Suppressor macrophage (primary cell): ENCODE data around the gene IQGAP2.
"Not testable (repeated sequence)": the region's sequence is repeated elsewhere in the genome, so short reads cannot be mapped to it uniquely, and the experiment has no call there.

Experiments used
- DNase-seq, 4 experiments: peaks; one replicate each; pipeline ENCODE4 v3.0.0-alpha.2; 2020 to 2022

The IQGAP2 gene

DNA sequence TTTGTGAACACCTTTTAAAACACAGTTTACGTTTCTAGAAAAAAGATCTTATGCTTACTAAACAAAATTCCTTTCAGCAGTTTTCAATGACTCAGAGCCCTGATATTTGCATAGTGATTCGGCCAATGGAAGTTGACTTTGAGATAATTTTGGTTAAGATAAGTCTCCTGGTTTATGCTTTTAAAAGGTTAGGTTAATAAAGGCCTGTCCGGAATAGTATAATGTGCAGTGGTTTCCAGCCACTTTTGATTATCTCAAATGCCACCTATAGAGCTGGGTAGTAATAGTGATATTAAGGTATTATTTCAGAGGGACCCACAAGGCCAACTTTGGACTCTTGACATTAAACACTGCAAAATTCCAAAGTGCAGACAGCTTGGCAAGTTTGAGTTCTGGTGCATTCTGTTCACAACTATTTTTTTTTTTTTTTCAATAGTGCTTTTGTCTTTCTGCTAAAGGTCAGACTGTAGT lies 134.0 kb downstream of the IQGAP2 start:
- DNase-seq, result no peak

DNA sequence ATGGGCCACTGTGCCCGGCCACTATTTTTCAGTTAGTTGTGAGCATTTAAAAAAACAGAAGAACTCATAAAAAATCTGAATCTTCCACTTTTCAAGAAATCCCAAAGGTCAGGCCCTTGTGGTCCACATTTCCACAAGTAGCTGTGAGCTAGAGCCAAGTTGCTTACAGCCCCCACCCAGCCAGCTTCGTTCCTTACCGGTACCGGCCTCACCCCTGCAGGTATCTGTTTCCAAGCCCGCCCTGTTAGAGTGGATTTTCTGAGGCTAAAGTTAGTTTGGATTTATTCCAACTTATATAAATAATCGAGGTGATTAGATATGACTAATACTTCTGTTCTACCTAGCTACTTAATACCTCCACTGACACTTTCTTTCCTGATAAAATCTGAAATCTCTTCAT lies 139.2 kb downstream of the IQGAP2 start:
- DNase-seq, result no peak

DNA sequence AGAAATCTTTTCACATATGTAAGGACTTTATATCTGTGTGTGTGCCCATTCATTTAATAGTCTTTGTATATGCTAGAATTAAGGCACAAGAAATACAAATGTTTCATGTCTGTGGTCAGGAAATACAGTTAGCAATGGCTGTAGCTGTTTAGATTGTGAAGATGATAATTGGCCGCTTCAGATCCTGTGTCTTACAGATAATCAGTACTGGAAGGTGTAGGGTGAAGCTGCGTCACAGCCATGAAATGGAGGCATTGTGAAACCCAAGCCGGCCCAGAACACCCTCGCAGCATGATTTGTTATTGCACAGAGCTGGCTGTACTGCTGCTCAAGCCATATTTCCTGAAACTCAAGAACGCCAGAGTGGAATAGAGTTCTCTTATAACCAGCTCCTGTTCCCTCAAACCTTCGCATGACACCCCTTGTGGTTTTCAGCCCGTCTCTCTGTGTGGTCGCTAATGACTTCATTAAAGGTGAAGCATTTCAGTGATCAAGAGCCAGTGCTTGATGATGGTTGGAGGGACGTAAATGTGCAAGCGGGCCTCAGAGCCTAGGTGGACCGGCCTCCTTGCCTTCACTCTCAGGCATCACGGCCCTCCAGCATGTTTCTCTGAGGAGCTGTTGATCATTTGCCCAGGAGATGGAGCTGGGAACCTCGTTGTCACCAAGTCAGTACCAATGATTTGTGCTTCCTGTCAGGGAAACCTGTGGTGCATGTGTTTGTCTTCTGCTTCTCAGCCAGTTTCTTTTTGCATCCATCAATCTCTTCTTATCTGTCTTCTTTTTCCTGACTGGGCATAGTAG lies 140.0 kb downstream of the IQGAP2 start:
- peak; percentile 86 to 94 (median 88) for DNase-seq

DNA sequence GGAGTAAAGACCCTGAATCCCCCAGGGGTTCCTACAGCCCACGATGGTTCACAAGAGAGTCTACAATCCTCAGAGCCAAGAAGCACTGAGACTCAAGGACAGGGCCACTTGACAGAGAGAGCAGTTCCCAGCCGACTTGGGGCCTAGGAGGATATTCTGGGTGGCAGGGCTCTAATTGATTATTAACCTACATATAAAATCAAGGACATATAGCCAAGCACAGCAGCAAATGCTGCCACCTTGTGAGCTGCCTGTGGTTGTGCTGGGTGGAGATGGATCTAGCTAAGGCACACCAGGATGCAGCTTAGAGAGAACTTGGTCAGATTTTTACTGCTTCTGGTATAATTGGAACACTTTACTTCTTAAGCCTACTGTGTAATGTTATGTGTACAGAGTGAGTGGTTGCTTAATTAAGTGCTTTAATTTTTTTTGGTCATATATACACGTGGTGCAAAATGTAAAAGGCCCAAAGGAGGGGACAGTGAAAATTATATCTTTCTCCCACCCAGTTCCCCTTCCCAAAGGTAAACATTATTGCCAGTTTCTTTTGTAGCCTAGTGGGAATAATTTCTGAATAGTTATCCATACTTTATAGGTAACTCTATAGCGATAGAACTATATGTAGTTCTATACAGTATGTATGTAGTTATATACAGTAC lies 141.3 kb downstream of the IQGAP2 start:
- DNase-seq, result peak; percentile 68 to 77 (median 76)

DNA sequence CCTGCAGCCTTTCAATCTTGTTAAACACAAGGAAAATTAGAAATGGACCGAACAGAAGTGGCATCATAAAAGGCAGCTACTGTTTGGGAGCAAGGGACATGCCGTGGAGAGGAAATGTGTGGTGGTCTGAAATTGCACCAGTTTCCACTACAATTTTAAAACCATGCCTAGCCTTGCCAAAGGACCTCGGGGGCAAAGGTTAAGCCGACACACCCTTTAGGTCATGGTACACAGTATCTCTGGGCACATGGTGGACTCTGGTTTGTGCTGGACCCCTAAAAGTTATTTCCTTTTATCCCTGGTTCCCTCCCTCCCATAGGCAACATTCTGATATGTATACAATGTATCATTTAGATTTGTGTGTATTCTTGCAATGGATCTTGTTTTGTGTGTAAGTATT lies 142.1 kb downstream of the IQGAP2 start:
- DNase-seq, result no peak

DNA sequence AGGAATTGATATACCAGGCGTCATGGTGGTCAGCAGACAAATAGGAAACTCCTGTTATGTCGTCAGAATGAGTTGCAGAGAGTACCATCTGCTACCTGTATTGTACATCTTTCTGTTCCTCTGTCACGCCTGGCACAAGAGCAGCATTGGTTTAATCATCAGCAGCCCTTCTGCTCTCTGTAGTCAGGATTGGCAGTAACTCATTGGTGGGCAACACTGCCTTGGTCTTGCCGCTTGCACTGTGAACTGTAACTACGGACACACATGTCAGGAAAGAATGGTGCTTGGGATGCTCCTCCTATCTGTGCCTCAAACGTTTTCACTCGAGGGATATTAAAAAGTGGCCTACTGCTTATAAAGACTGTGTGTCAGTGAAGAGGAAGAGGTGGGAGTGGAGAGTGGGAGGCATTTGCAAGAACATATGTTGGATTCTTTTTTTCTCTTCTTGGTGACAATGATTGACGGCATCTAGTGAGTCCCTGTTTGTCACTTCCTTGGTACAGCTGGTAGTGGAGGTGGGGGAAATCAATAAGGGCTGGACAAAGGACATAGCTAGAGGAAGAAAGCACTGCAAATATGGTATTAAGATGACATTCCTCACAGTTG lies 143.5 kb downstream of the IQGAP2 start:
- peak; percentile 74 to 94 (median 85) for DNase-seq

DNA sequence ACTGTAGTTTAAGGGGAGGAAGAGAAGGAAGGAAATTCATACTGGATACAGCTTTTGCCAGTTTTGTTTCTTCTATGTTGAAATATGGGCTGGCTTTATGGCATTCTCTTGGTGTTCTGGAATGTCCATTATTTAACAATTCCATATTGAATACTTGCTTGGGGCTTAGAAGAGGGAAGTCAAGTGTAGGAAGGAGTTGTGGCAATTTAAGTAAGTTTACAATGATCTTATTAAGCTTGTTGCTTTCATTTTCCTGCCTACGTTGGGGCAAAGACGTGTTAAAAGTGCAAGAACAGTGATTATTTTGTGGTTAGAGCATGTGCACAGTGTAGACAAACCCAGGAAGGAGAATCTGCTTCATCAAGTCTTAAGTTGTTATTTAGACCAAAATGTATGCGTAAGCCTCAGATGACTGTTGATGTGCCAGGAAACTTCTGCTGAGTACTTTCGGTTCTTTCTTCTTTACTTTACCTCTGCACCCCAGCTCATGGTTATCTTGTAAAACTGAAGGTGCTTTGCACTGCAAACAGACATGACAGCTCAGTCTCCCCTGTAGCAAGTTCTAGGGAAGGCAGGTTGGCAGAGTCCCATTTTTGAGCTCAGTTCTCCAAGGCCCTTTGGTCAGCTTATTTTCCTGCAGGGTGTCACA lies 144.3 kb downstream of the IQGAP2 start:
- peak; percentile 75 to 98 (median 90) for DNase-seq

DNA sequence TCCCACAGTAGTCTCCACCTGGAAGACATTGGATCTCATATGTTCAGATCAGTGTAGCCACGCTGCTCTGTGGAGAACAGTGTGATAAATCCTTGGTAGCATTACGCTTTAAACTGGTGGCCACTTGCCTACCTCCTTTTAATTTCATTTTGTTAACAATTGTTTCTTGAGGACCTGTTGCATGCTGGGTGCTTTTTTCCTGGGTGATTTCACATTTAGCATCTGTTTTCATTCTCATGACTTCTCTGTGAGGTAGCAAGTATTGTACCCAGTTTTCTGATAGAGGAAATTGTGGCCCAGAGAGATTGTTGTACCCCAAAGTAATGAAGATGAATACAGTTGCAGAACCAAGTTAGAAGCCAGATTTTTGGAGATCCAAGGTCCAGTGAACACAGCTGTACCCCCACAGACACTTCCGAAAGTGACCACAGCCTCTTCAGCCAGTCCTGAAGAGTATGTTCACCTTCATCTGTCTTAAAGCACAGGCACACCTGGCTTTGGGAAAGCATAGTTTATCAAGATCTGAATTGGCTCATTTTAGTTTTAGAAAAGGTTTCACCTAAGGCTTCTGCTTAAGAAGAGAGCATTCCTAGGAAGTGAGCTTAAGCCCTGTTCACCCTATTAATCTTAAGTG lies 144.9 kb downstream of the IQGAP2 start:
- no peak for DNase-seq

DNA sequence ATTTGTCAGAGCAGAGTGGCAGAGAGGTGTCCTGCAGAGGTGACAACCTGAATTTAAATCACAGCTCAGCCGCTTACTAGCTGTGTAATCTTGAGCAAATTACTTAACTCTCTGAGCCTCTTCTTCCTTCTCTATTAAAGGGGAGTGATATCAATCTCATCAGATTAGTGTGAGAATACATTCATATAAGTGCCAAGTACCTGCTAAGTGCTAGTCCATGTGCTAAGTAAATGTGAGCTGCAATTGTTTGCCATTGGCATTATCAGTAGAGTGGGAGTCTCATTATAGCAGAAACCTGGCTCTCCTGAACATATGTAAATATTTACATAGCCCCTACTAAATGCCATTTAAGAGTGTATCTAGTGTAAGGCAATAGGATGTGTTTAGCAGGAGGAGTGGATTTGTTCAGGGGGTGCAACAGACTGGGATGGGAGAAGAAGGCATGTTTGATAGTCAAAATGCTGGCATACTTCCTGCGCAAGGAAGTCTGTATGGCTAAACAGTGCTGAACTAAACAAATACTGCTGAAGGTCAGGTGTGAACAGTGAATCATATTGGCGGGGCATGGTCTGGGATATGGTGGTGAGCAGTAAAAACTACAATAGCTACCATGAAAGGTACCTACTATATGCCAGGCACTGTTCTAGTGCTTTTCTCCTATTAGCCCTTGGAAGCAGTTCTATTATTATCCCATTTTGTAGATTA lies 145.6 kb downstream of the IQGAP2 start:
- no peak for DNase-seq

DNA sequence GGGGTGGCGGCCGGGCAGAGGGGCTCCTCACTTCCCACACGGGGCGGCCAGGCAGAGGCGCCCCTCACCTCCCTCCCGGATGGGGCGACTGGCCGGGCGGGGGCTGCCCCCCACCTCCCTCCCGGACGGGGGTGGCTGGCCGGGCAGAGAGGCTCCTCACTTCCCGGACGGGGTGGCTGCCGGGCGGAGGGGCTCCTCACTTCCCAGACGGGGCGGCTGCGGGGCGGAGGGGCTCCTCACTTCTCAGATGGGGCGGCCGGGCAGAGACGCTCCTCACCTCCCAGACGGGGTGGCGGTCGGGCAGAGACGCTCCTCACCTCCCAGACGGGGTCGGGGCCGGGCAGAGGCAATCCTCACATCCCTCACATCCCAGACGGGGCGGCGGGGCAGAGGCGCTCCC lies 147.8 kb downstream of the IQGAP2 start:
- DNase-seq, result not testable (repeated sequence)

DNA sequence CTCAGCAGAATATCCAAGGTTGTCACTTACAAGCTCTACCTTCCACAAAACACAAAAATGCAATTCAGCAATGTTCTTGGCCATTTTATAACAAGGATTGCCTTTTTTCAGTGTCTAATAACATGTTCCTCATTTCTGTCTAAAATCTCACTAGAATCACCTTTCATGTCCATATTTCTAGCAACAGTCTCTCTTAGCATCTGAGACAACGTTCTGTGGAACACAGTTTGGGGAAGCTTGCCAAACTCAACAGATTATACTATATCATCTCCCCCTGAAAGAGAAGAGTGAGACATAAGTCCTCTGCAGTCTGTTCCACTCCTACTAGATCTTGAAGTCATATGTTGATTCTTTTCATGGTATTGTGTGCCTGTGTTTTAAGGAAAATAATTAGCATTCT lies 149.5 kb downstream of the IQGAP2 start:
- peak in 2 of 4 experiments; percentile 28 to 30 for DNase-seq

DNA sequence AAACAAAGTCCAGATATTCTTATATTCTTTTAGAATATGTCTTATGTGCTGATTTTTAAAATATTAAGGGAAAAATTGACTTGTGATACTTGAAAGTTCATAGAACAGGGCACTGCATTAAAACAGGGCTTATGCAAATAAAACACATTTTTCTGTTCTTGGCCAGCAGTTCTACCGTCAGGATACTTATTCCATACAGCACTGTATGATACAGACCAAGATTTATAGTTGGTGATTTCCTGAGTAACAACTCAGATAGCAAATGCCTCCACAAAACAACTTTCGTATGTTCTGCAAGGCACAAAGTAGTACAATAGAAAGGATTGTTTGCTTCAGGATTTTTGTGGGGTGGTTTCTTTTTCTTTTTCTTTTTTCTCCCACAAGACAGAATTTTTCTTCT lies 150.2 kb downstream of the IQGAP2 start:
- no peak for DNase-seq

DNA sequence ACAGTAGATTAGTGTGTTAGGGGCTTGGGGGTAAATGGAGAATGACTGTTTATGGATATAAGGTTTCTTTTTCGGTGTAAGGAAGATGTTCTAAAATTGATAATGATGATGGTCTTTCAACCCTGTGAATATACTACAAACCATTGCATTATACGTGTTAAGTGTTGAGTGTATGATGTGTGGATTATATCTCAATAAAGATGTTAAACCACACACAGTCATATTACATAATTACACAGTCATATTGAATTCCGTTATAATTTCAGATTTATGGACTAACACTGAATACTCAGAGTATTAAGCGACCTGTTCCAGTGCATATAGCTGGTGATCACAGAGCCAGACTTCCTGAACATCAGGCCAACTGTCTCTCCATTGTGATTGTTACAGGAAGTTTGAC lies 152.0 kb downstream of the IQGAP2 start:
- no peak for DNase-seq

DNA sequence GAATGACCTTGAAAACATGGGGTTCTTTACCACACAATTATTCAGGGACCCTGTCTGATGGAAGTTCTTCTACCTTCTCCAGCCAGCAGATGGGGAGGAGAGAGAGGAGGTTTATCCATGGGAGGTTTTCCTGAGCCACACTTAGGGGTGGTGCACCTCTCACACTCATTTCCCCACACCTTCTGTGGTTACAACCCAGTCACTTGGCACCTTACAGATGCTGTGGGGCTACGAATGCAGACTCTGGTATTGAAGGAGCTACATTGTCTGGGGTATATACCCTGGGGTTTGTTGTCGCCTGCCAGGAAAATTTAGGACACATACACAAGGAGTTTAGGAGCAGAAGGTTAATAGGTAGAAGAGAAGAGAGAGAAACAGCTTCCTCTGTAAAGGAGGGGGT lies 152.6 kb downstream of the IQGAP2 start:
- DNase-seq, result no peak

DNA sequence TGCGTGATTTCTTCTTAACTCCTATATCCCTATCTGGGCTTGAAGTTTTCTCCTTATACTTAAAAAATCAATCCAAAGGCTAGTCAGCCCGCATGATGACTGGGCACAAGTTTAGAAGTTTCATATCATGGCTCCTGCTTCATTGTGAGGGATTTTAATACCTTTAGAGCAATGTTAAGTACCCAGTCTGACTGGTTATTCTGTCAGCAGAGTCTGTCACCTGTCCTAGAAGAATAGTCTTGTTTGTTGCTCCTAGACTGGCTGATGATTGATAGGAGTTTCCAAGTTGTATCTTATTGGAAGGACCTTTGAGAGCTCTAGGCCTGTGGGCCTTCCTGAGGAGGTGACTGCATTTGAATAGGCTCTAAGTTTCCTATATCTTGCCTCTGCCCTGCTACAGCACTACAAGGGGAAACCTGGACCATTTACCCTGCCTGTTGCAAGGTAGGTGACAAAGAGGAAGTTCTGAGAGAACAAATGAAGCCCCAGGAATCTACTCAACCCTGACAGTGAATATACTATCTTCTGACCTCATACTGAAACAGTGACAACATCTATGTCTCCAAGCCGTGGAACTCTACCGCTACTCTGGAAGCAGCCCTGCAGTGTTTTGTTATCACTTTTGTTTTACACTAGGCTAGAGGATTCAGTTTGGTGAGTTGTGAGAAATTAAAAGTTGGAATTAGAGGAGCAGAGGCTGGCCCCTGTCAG lies 153.6 kb downstream of the IQGAP2 start:
- DNase-seq, result no peak

DNA sequence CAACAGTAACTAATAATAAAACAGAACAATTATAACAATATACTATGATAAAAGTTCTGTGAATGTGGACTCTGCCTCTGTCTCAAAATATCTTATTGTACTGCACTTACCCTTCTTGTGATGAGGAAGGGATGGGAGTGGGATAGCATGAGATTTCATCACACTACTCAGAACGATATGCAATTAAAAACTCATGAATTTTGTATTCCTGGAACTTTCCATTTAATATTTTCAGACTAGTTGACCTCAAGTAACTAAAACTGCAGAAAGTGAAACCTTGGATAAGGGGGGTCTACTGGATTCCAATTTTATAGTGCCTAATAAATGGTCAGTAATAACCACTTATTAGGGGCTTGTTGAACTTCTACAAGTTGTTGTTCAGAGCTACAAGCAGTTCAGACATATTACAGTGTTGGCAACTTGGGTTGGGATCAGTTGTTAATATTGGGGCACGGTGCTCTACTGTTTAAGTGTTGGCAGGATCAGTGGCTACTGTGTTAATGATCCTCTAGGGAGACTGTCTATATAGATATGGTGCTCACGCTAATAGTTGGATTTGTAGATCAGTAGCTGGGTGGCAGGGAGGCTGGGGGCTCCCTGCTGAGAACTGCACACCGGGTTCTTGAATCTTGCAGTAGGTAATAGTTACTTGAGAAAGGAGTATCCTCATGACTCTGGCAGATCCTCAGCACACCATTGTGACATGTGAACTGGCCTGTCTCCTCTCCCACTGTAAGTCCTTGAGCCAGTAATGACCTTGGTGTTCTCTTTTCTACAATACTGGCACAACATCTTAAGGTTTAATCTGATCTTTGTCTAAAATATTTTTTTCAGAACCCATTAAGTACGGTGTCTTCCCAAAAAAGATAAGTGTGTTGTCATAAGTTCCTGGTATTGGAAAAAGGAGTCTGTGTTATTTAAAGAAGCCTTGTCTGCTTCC lies 158.1 kb downstream of the IQGAP2 start:
- no peak for DNase-seq

DNA sequence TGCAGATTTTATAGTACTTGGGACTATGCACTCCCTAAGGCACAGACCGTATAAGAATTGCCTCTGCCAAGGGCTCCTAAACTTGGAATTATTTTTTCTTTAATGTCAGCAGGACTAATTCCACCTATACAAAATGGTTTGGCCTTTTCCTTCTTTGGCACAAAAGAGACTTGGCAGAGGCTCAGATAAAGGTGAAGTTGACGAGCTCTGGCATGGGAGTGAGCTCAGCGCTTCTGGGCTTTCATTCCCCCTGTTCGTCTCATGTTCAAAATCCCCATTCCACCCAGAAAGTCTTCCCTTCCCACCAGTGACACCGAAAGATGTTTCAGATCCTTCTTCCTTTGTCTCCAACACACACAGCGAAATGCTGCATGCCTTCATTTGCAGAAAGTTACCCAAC lies 158.9 kb downstream of the IQGAP2 start:
- no peak for DNase-seq

DNA sequence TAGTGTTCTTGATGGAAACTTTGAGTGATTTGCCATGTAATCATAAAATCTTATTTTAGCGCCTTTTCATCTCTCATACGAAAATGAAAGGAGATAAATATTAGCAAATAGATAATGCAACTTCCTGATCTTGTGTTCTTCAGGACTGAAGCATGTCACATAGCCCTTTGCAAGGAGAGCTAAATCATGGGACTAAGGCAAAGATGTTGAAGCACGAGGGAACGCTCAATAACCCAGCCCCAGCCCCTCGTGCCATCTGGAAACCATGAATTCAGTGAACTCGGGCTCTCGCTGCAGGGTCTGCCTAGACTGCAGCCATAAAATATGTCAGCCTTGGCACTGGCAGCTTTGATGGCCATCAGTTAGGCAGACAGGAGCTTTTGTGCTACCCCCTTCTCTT lies 161.9 kb downstream of the IQGAP2 start:
- peak in 3 of 4 experiments; percentile 52 to 63 (median 59) for DNase-seq

DNA sequence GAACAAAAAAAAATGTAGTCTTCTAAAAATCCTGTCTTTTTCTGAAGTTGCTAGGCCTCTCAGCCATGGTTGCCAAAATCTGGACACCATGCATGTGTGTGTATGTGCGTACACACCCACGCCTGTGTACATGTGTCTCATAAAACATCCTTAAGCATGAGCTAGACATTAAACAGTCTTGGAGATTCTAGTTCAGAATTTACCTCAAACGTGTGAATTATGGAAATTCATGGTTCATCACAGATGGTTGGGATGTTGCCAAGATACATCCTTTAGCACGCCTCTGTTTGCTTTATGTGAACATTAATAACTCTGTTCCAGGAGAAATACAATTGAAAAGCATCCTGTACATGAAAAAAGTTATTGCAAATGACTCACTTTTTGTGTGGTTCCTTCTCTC lies 167.1 kb downstream of the IQGAP2 start:
- no peak for DNase-seq

DNA sequence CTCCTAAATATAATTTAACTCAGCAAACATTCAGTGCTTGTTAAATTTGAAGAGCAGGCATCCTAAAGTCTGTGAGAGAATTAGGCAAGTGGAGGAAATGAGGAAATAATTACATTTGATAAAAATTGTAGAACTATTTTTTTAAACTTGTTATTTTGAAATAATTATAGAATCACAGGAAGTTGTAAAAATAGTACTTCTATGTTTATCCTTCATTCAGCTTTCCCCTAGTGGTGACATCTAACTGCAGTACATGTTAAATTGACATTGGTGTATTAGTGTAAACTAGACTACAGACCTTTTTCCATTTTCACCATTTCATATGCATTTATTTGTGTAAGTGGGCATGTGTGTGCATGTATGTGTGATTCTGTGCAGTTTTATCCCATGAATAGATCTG lies 168.5 kb downstream of the IQGAP2 start:
- peak in 2 of 4 experiments; percentile 65 to 68 for DNase-seq
